Keratinocyte (primary cell): ENCODE data around the gene NAMPT. TPM values are rescaled to one million over a fixed set of nuclear protein-coding genes. Genes with fewer than 3 reads are reported as not detected.

Experiments used
- DNase-seq: peaks from one replicate; pipeline ENCODE4 v3.0.0-alpha.2; 2011; ENCODE audit warnings: low read depth, missing footprints, low spot score
- FAIRE-seq: peaks from 2 replicates; lab custom pipeline; 2011; peaks lifted over from hg19 to GRCh38; lab: Jason Lieb, UNC
- H2AFZ ChIP-seq: 2 replicates; pipeline ENCODE4 v1.6.0; 2012; ENCODE audit warnings: low read length, control low read depth, inconsistent platforms; ENCODE audit not compliant: control insufficient read depth
- H3K27ac ChIP-seq: 2 replicates; pipeline ENCODE4 v1.5.1; 2011; ENCODE audit warnings: low read length; ENCODE audit not compliant: control insufficient read depth, insufficient read depth
- H3K27me3 ChIP-seq: 3 replicates; pipeline ENCODE4 v1.6.0; 2011; ENCODE audit warnings: low read length; ENCODE audit not compliant: control insufficient read depth, insufficient read depth; ENCODE audit errors: extremely low read depth
- H3K36me3 ChIP-seq, 2 experiments: 2 replicates in 1 of 2; 3 replicates in 1 of 2; pipeline ENCODE4 v1.5.1; 2011; ENCODE audit warnings: low read length in 2 of 2, mild to moderate bottlenecking in 1 of 2; ENCODE audit not compliant: control insufficient read depth in 2 of 2, insufficient read depth in 2 of 2; ENCODE audit errors: extremely low read depth in 1 of 2
- H3K4me1 ChIP-seq: 3 replicates; pipeline ENCODE4 v1.5.1; 2011; ENCODE audit warnings: low read length; ENCODE audit not compliant: control insufficient read depth, insufficient read depth; ENCODE audit errors: extremely low read depth
- H3K4me2 ChIP-seq: 3 replicates; pipeline ENCODE4 v1.6.0; 2011; ENCODE audit warnings: low read depth, low read length; ENCODE audit not compliant: control insufficient read depth, insufficient read depth; ENCODE audit errors: extremely low read depth
- H3K4me3 ChIP-seq, 3 experiments: fragments of 200-600 bp in 1 of 3; sonication (generic) in 1 of 3; 2 replicates in 2 of 3; 3 replicates in 1 of 3; pipeline ENCODE4 v1.5.1; 2011 to 2016; ENCODE audit warnings: low read length in 3 of 3, mild to moderate bottlenecking in 3 of 3, control low read depth in 2 of 3, inconsistent platforms in 1 of 3, low read depth in 1 of 3, mixed read lengths in 1 of 3, mixed run types in 1 of 3, moderate library complexity in 1 of 3; ENCODE audit not compliant: control insufficient read depth in 2 of 3, insufficient read depth in 2 of 3; ENCODE audit errors: extremely low read depth in 1 of 3
- H3K79me2 ChIP-seq: 2 replicates; pipeline ENCODE4 v1.6.0; 2012; ENCODE audit warnings: low read length; ENCODE audit not compliant: control insufficient read depth, insufficient read depth
- H3K9ac ChIP-seq: 3 replicates; pipeline ENCODE4 v1.6.0; 2011; ENCODE audit warnings: low read length; ENCODE audit not compliant: control insufficient read depth, insufficient read depth; ENCODE audit errors: extremely low read depth
- H3K9me1 ChIP-seq: 3 replicates; pipeline ENCODE4 v1.6.0; 2011; ENCODE audit warnings: low read length; ENCODE audit not compliant: control insufficient read depth, insufficient read depth; ENCODE audit errors: extremely low read depth
- H3K9me3 ChIP-seq: 2 replicates; pipeline ENCODE4 v1.5.1; 2012; ENCODE audit warnings: low read depth, low read length; ENCODE audit not compliant: control insufficient read depth
- H4K20me1 ChIP-seq: 3 replicates; pipeline ENCODE4 v1.6.0; 2011; ENCODE audit warnings: low read length; ENCODE audit not compliant: control insufficient read depth, insufficient read depth; ENCODE audit errors: extremely low read depth
- CTCF ChIP-seq, 3 experiments: IDR thresholded peaks in 1 of 3; conservative IDR thresholded peaks in 1 of 3; optimal IDR thresholded peaks in 1 of 3; 2 replicates in 2 of 3; 3 replicates in 1 of 3; pipeline versions ENCODE3 to v1.5.1; 2011; ENCODE audit warnings: low read length in 3 of 3, mild to moderate bottlenecking in 3 of 3, moderate library complexity in 2 of 3, control low read depth in 1 of 3, inconsistent platforms in 1 of 3; ENCODE audit not compliant: insufficient read depth in 2 of 3; ENCODE audit errors: extremely low read depth in 1 of 3
- EZH2 ChIP-seq: IDR thresholded peaks from one replicate; pipeline ENCODE4 v1.6.1; 2012; ENCODE audit warnings: inconsistent platforms, mild to moderate bottlenecking, low read length, moderate library complexity
- dilution Hi-C: fragments of 300-500 bp; cut with MboI; formaldehyde crosslinking; loops from one replicate; pipeline ENCODE4 v1.7.0; 2020; ENCODE audit warnings: low sequenced_read_pairs; ENCODE audit not compliant: extremely low pct_ligation_motif_present
- polyA plus RNA-seq, 5 experiments: library from polyadenylated mRNA; depleted of rRNA in 3 of 5; stranded (reverse) in 3 of 5; stranded (forward) in 1 of 5; unstranded in 1 of 5; fragments of >200 nt; gene quantifications; 1 replicate in 1 of 5; 2 replicates in 3 of 5; 3 replicates in 1 of 5; pipeline versions ENCODE4 v1.2.1 to v1.2.3, GENCODE V29; 2011 to 2012; ENCODE audit warnings: missing spikeins in 2 of 5, low read depth in 1 of 5, low replicate concordance in 1 of 5

The NAMPT gene
- polyA plus RNA-seq, 1 donor (not counting 4 experiments of a cell fraction or from before 2014, with no cell fraction given) = 94.2 TPM

GRCh38 chr7:106290319-106290718 lies 5.5 kb upstream of the NAMPT start:
- H3K27me3 ChIP-seq = no peaks in the 10 kb centered on the region
- no peak overlapping the region for H3K27ac ChIP-seq

GRCh38 chr7:106289848-106290247 lies 5.1 kb upstream of the NAMPT start:
- Histone ChIP-seq H2AFZ (no peak overlapping the region), H3K36me3 (no peaks in the 10 kb centered on the region), H3K79me2 (no peaks in the 10 kb centered on the region), H3K4me1 (peaks cover 10% of the 10 kb centered on the region), H3K27ac (no peak overlapping the region), H3K4me3 (no peak overlapping the region), H3K4me2 (peak overlapping the region; percentile 11), H3K27me3 (no peaks in the 10 kb centered on the region), H3K9me3 (no peaks in the 10 kb centered on the region), H4K20me1 (no peaks in the 10 kb centered on the region), H3K9me1 (no peaks in the 10 kb centered on the region), H3K9ac (no peak overlapping the region)
- no peak for DNase-seq
- TF ChIP-seq CTCF (optimal IDR thresholded peaks at IDR 0.05 in 1 of 3, IDR thresholded peaks at IDR 0.05 in 1 of 3, conservative IDR thresholded peaks at IDR 0.05 in 1 of 3; ENCODE audit: extremely low read depth in 1 of 3, insufficient read depth in 2 of 3, low read length in 3 of 3) = no peak
- TF ChIP-seq EZH2 = no peak
- no peak for FAIRE-seq
- dilution Hi-C loops = no loop called here

More at GRCh38 chr7:106290319-106290718, 5.5 kb upstream of the NAMPT start:
- Histone ChIP-seq H4K20me1 (no peaks in the 10 kb centered on the region), H3K4me2 (peak overlapping the region; percentile 11), H3K4me3 (no peak overlapping the region), H3K36me3 (no peaks in the 10 kb centered on the region), H2AFZ (no peak overlapping the region), H3K9ac (no peak overlapping the region), H3K9me1 (no peaks in the 10 kb centered on the region), H3K4me1 (peaks cover 10% of the 10 kb centered on the region), H3K79me2 (no peaks in the 10 kb centered on the region), H3K9me3 (no peaks in the 10 kb centered on the region)
- FAIRE-seq (no peak), DNase-seq (no peak)
- no peak for TF ChIP-seq EZH2
- no peak for TF ChIP-seq CTCF (optimal IDR thresholded peaks at IDR 0.05 in 1 of 3, IDR thresholded peaks at IDR 0.05 in 1 of 3, conservative IDR thresholded peaks at IDR 0.05 in 1 of 3; ENCODE audit: extremely low read depth in 1 of 3, insufficient read depth in 2 of 3, low read length in 3 of 3)
- dilution Hi-C loops = no loop called here
